Type B pancreatic cell (in vitro differentiated cells): ENCODE measurements around the gene EFEMP1. TPM values are rescaled to one million over a fixed set of nuclear protein-coding genes. Genes with fewer than 3 reads are reported as not detected.

ENCODE experiments used
- DNase-seq: peaks from one replicate; pipeline ENCODE4 v3.0.0; 2021; ENCODE audit warnings: mixed read lengths; ENCODE audit not compliant: unreplicated experiment; ENCODE audit errors: extremely low spot score
- H3K27ac Mint-ChIP-seq: 2 replicates; pipeline ENCODE4 v1.8.0; 2021; ENCODE audit warnings: mild to moderate bottlenecking, mixed read lengths
- H3K27me3 Mint-ChIP-seq: 2 replicates; pipeline ENCODE4 v1.8.0; 2021; ENCODE audit warnings: mixed read lengths
- H3K36me3 Mint-ChIP-seq: 2 replicates; pipeline ENCODE4 v1.8.0; 2021; ENCODE audit warnings: mixed read lengths
- H3K4me1 Mint-ChIP-seq: one replicate; pipeline ENCODE4 v1.8.0; 2021; ENCODE audit warnings: mixed read lengths; ENCODE audit not compliant: unreplicated experiment
- H3K4me3 Mint-ChIP-seq: 2 replicates; pipeline ENCODE4 v1.8.0; 2021; ENCODE audit warnings: mild to moderate bottlenecking, mixed read lengths
- H3K9me3 Mint-ChIP-seq: 2 replicates; pipeline ENCODE4 v1.8.0; 2021; ENCODE audit warnings: mixed read lengths
- CTCF ChIP-seq: fragments of 200-600 bp; sonication (generic); conservative IDR thresholded peaks from 2 replicates; pipeline ENCODE4 v1.5.0; 2021; ENCODE audit warnings: antibody characterized with exemption, mild to moderate bottlenecking
- total RNA-seq: library from RNA; stranded (reverse); gene quantifications from 2 replicates; pipeline ENCODE4 v1.2.1, GENCODE V29; 2021; ENCODE audit warnings: low replicate concordance

EFEMP1 gene
- total RNA-seq, 1 donor from 2014 or later: 92.5 TPM

GRCh38 chr2:55899881-55900280 is 23.7 kb downstream of the EFEMP1 start:
- TF ChIP-seq CTCF: no peak
- peaks cover 4% of the 10 kb centered on the region for H3K9me3 Mint-ChIP-seq

GRCh38 chr2:55898386-55899040 is 25.1 kb downstream of the EFEMP1 start:
- Mint-ChIP-seq H3K9me3 (peaks cover 4% of the 10 kb centered on the region), H3K36me3 (peaks cover 21% of the 10 kb centered on the region), H3K27me3 (no peaks in the 10 kb centered on the region), H3K4me1 (peaks cover 22% of the 10 kb centered on the region), H3K27ac (peak overlapping the region; percentile 97), H3K4me3 (peak overlapping the region; percentile 54)
- no peak for DNase-seq
- TF ChIP-seq CTCF: no peak

More at GRCh38 chr2:55899881-55900280, 23.7 kb downstream of the EFEMP1 start:
- Mint-ChIP-seq H3K27ac (peak overlapping the region; percentile 97), H3K27me3 (no peaks in the 10 kb centered on the region), H3K4me3 (peak overlapping the region; percentile 38), H3K4me1 (peaks cover 22% of the 10 kb centered on the region), H3K36me3 (peaks cover 22% of the 10 kb centered on the region)
- no peak for DNase-seq

GRCh38 chr2:55896633-55897032 is 26.9 kb downstream of the EFEMP1 start:
- Mint-ChIP-seq H3K9me3 (no peaks in the 10 kb centered on the region), H3K4me3 (no peak overlapping the region), H3K27me3 (no peaks in the 10 kb centered on the region), H3K4me1 (peaks cover 32% of the 10 kb centered on the region), H3K27ac (no peak overlapping the region), H3K36me3 (peaks cover 18% of the 10 kb centered on the region)
- no peak for DNase-seq
- no peak for TF ChIP-seq CTCF

- Mint-ChIP-seq H3K4me3 (no peak overlapping the region), H3K27me3 (no peaks in the 10 kb centered on the region), H3K27ac (peak overlapping the region; percentile 27)
Observed at GRCh38 chr2:55894720-55895119, 28.9 kb downstream of the EFEMP1 start.

GRCh38 chr2:55891671-55892094 is 31.9 kb downstream of the EFEMP1 start:
- no peaks in the 10 kb centered on the region for H3K27me3 Mint-ChIP-seq
- H3K36me3 Mint-ChIP-seq: peaks cover 13% of the 10 kb centered on the region
- no peaks in the 10 kb centered on the region for H3K9me3 Mint-ChIP-seq
- peaks cover 17% of the 10 kb centered on the region for H3K4me1 Mint-ChIP-seq
- no peak for DNase-seq
- peak overlapping the region; percentile 10 for H3K27ac Mint-ChIP-seq
- TF ChIP-seq CTCF: no peak
- no peak overlapping the region for H3K4me3 Mint-ChIP-seq

More at GRCh38 chr2:55894720-55895119, 28.9 kb downstream of the EFEMP1 start:
- H3K36me3 Mint-ChIP-seq: peaks cover 18% of the 10 kb centered on the region
- no peak for TF ChIP-seq CTCF
- H3K4me1 Mint-ChIP-seq: peaks cover 20% of the 10 kb centered on the region
- H3K9me3 Mint-ChIP-seq: no peaks in the 10 kb centered on the region
- DNase-seq: no peak
